ENCODE data around the gene APOBEC3A. TPM values are rescaled to one million over a fixed set of nuclear protein-coding genes. Genes with fewer than 3 reads are reported as not detected.
"Not testable (repeated sequence)": the region's sequence is repeated elsewhere in the genome, so short reads cannot be mapped to it uniquely, and the experiment has no call there.

Gene APOBEC3A
- total and polyA plus RNA-seq, 2 experiments from 2014 or later: not detected

DNA sequence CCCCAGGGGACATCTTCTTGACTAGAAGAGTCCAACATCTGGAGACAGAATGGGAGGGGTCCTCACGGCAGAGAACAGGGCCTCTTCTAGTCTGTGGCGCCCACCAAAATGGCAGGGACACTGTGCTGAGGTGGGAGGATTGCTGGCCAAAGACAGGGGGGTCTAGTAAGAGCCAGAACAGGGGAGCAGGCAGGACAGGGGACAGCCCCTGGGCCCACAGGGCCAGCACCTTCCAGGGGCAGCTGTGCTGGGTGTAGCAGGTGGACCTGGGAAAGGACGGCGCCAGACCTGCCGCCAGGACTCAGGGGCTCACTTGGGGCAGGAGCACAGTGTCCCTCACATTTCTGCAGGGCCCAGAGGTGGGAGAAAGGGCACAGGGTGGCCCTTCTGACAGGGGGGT is 858 bp upstream of the APOBEC3A start:
- no peaks in the 10 kb centered on the region for H3K9me3 ChIP-seq (ENCODE audit: low read depth)
- no peak overlapping the region for H3K4me3 ChIP-seq
- TF ChIP-seq, protein P1, sequence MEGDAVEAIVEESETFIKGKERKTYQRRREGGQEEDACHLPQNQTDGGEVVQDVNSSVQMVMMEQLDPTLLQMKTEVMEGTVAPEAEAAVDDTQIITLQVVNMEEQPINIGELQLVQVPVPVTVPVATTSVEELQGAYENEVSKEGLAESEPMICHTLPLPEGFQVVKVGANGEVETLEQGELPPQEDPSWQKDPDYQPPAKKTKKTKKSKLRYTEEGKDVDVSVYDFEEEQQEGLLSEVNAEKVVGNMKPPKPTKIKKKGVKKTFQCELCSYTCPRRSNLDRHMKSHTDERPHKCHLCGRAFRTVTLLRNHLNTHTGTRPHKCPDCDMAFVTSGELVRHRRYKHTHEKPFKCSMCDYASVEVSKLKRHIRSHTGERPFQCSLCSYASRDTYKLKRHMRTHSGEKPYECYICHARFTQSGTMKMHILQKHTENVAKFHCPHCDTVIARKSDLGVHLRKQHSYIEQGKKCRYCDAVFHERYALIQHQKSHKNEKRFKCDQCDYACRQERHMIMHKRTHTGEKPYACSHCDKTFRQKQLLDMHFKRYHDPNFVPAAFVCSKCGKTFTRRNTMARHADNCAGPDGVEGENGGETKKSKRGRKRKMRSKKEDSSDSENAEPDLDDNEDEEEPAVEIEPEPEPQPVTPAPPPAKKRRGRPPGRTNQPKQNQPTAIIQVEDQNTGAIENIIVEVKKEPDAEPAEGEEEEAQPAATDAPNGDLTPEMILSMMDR (IDR thresholded peaks at IDR 0.05; ENCODE audit: low read depth, low read length): no peak
- no peak for DNase-seq (ENCODE audit: low read depth in 1 of 2, low spot score in 1 of 2)
- H3K27ac ChIP-seq: no peak overlapping the region
- no peaks in the 10 kb centered on the region for H3K27me3 ChIP-seq
- no peaks in the 10 kb centered on the region for H3K36me3 ChIP-seq
- H3K4me1 ChIP-seq (ENCODE audit: low read depth): no peaks in the 10 kb centered on the region

DNA sequence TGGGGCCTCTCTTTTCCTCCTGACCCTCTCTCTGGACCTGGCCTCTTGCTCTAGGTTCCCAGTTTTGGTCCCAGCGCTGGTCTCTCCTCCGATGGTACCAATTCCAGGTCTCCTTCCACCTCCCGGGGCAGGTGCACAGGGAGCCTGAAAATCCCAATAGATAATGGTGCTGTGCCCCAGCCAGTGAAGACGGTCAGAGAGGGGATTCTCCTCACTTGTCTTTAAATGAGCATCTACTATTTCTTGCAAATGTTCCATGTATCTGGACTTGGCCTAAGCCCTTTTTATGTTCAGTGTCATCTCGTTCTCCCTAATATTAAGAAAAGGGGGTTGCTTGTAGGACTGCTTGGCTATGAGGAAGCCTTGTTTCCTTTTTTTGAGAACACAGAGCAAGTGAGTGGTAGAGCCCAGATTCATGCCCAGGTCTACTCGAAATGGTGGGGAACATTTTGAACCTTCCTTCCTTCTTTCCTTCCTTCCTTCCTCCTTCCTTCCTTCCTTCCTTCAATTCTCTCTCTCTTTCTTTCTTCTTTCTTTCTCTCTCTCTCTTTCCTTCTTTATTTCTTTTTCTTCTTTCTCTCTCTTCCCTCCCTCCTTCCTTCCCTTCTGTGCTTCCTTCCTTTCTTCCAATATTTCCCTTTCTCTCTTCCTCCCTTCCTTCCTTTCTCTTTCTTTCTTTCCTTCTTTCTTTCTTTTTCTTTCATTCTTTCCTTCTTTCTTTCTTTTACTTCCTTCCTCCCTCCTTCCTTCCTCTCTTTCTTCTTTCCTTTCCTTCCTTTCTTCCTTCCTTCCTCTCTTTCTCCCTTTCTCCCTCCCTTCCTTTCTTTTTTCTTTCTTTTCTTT is 620 bp downstream of the APOBEC3A start:
- Histone ChIP-seq H3K36me3 (no peaks in the 10 kb centered on the region), H3K27me3 (no peaks in the 10 kb centered on the region), H3K27ac (no peak overlapping the region), H3K4me3 (no peak overlapping the region), H3K9me3 (ENCODE audit: low read depth) (no peaks in the 10 kb centered on the region), H3K4me1 (ENCODE audit: low read depth) (no peaks in the 10 kb centered on the region)
- TF ChIP-seq, protein P1 (IDR thresholded peaks at IDR 0.05; ENCODE audit: low read depth, low read length): no peak
- DNase-seq (ENCODE audit: low read depth in 1 of 2, low spot score in 1 of 2): no peak

DNA sequence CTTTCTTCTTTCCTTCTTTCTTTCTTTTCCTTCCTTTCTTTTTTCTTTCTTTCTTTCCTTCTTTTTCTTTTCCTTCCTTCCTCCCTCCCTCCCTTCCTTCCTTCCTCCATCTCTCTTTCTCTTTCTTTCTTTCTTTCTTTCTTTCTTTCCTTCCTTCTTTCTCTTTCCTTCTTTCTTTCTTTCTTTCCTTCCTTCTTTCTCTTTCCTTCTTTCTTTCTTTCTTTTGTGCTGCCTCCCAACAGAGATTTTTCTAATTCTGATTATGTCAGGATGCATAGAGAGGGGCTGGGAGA is 1.2 kb downstream of the APOBEC3A start:
- H3K36me3 ChIP-seq; H3K27ac ChIP-seq; H3K27me3 ChIP-seq; H3K9me3 ChIP-seq (ENCODE audit: low read depth); H3K4me1 ChIP-seq (ENCODE audit: low read depth); H3K4me3 ChIP-seq; DNase-seq (ENCODE audit: low read depth in 1 of 2, low spot score in 1 of 2): not testable (repeated sequence)

DNA sequence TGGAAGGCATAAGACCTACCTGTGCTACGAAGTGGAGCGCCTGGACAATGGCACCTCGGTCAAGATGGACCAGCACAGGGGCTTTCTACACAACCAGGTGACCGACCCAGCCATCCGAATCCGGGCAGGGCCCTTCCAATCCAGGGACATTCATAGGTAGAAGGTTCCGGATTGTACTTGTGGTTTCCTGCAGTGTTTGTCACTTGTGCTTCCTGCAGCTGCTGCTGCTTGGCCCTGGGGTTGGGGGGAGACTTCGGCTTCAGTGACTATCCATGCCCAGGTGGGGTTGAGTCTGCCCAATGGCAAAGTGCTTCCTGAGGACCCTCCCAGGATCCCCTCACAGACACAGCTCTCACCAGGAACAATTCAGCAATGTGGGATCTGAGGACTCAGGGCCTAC is 2.2 kb downstream of the APOBEC3A start:
- TF ChIP-seq, protein P1 (IDR thresholded peaks at IDR 0.05; ENCODE audit: low read depth, low read length): no peak
- no peaks in the 10 kb centered on the region for H3K36me3 ChIP-seq
- H3K27ac ChIP-seq: no peak overlapping the region
- H3K4me1 ChIP-seq (ENCODE audit: low read depth): peaks cover 14% of the 10 kb centered on the region
- no peaks in the 10 kb centered on the region for H3K9me3 ChIP-seq (ENCODE audit: low read depth)
- H3K4me3 ChIP-seq: no peak overlapping the region
- DNase-seq (ENCODE audit: low read depth in 1 of 2, low spot score in 1 of 2): no peak
- H3K27me3 ChIP-seq: no peaks in the 10 kb centered on the region

DNA sequence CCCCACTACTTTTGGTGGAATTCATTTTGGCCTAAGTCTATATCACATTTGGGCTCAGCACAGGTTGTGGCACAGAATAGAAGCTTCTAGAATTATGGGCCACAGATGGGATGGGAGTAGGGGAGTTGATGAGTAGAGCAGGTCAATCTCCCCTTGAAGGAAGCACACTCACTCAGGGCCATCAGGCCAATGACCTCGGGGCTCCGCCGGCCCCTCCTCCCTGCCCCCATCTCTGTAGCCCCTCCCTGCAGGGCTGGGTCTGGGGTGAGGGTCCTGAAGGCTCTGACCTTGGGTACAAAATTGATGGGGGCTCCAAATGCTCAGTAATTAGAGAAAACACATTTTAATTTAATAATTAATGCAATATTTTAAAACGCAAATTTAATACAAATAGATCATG is 3.3 kb downstream of the APOBEC3A start:
- H3K36me3 ChIP-seq; H3K4me3 ChIP-seq; H3K27ac ChIP-seq; H3K9me3 ChIP-seq (ENCODE audit: low read depth); H3K27me3 ChIP-seq; DNase-seq (ENCODE audit: low read depth in 1 of 2, low spot score in 1 of 2): not testable (repeated sequence)
- peaks cover 25% of the 10 kb centered on the region for H3K4me1 ChIP-seq (ENCODE audit: low read depth)

DNA sequence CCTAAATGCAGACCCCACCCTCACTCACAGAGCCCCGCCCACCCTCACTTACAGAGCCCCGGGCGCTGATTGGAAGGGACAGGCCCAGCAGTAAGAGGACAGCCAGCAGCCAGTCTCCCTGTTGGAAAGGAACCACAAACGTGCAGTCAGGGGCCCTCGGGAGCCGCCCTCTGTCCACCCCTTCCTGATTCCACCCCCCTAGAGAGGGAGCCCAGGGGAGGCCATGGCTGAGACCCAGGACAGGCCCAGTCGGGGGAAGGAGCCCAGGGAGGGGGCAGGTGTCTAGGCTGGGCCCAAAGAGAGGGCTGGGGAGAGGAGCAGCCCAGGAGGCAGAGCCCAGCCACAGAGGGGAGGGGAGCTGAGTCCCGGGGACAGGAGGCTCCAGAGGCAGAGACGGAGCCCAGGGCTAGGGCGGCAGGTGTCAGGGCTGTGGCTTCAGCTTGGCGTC is 5.9 kb downstream of the APOBEC3A start:
- Histone ChIP-seq H3K4me1 (ENCODE audit: low read depth) (peaks cover 35% of the 10 kb centered on the region), H3K27ac (peak overlapping the region; percentile 72)
- not testable (repeated sequence) for H3K27me3 ChIP-seq; H3K9me3 ChIP-seq (ENCODE audit: low read depth); H3K4me3 ChIP-seq; H3K36me3 ChIP-seq
- DNase-seq (ENCODE audit: low read depth in 1 of 2, low spot score in 1 of 2): peak in 1 of 2 donors; percentile 19

DNA sequence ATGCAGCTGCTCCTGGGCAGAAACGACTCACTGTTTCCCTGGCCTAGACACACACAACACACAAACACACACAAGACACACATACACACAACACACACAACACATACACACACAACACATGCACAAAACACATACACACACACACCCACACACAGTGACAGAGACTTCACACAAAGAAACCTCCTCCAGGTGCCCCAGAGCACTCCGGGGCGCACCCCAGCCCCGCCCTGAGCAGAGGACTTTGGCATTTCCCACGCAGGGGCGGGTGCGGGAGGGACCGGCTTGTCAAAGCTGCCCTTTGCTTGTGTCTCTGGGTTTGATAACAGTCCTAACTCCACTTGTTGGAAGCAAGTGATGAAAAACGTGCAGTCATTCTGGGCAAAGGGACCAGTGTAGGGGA is 6.5 kb downstream of the APOBEC3A start:
- no peaks in the 10 kb centered on the region for H3K36me3 ChIP-seq
- no peaks in the 10 kb centered on the region for H3K27me3 ChIP-seq
- H3K4me1 ChIP-seq (ENCODE audit: low read depth): peaks cover 35% of the 10 kb centered on the region
- TF ChIP-seq, protein P1 (IDR thresholded peaks at IDR 0.05; ENCODE audit: low read depth, low read length): no peak
- no peak for DNase-seq (ENCODE audit: low read depth in 1 of 2, low spot score in 1 of 2)
- peak overlapping the region; percentile 72 for H3K27ac ChIP-seq
- no peak overlapping the region for H3K4me3 ChIP-seq
- H3K9me3 ChIP-seq (ENCODE audit: low read depth): no peaks in the 10 kb centered on the region

Measured in cardiac muscle cell (in vitro differentiated cells and primary cell).